ENCODE measurements around the gene DNAJB13. TPM values are rescaled to one million over a fixed set of nuclear protein-coding genes. Genes with fewer than 3 reads are reported as not detected.

The DNAJB13 gene
- total and polyA plus RNA-seq, 2 of the 13 experiments (the other 11 are each of a cell fraction or from before 2014, with no cell fraction given) = 2.3 TPM; not detected in 1

- no peak for DNase-seq (ENCODE audit: low spot score)
- Histone ChIP-seq H2AFZ (ENCODE audit: low read length) (no peak overlapping the region), H3K27ac (ENCODE audit: extremely low read length, insufficient read depth, low read length) (no peak overlapping the region), H3K9me3 (ENCODE audit: low read length) (no peaks in the 10 kb centered on the region), H4K20me1 (ENCODE audit: insufficient read depth, low read length) (no peaks in the 10 kb centered on the region), H3K4me3 (replicated peaks in 1 of 3; ENCODE audit: insufficient read depth in 1 of 3, low read depth in 2 of 3, low read length in 3 of 3) (no peak overlapping the region), H3K36me3 (replicated peaks in 1 of 2; ENCODE audit: control insufficient read depth in 1 of 2, insufficient read depth in 2 of 2, low read length in 2 of 2) (peaks cover 13 to 23% of the 10 kb centered on the region in 2 experiments), H3K4me1 (ENCODE audit: insufficient read depth, low read length) (no peaks in the 10 kb centered on the region), H3K79me2 (ENCODE audit: insufficient read depth, low read length) (no peaks in the 10 kb centered on the region), H3K4me2 (ENCODE audit: low read depth, low read length) (no peak overlapping the region), H3K9ac (ENCODE audit: insufficient read depth, low read depth, low read length) (no peak overlapping the region), H3K27me3 (ENCODE audit: control insufficient read depth in 1 of 2, insufficient read depth in 2 of 2, low read length in 2 of 2) (no peaks in the 10 kb centered on the region; a peak in 1 of 5 replicates)
- FAIRE-seq = no peak
- WGBS (ENCODE audit: low lambda C conversion rate) = 98% methylated on average over 6 of the region's 6 CpGs
- ATAC-seq = no peak
- no TSS peak for BruUV-seq (replicated peaks)
- intact Hi-C loops (cut with micrococcal nuclease; ENCODE audit: unreplicated experiment) = loop anchor here (5.0 kb wide), 3 partner anchors 455 to 530 kb away; no protein-coding TSS in a partner anchor
- no peak for TF ChIP-seq CREBL2 (CRISPR knock-in tag; IDR thresholded peaks at IDR 0.05; ENCODE audit: borderline replicate concordance)
- TF ChIP-seq ZSCAN31 (CRISPR knock-in tag; IDR thresholded peaks at IDR 0.05; ENCODE audit: low read depth) = no peak
- TF ChIP-seq ZSCAN30 (CRISPR knock-in tag; IDR thresholded peaks at IDR 0.05) = no peak
- TF ChIP-seq MTF1 (CRISPR knock-in tag; IDR thresholded peaks at IDR 0.05) = no peak
- TF ChIP-seq ZFP62 (CRISPR knock-in tag; IDR thresholded peaks at IDR 0.05) = no peak
- POLR2A ChIA-PET = interaction anchor here (1.0 kb wide), 1 partner anchor 63 kb away, joined by 3 read pairs; no protein-coding TSS in a partner anchor
- in situ Hi-C loops (cut with HindIII; ENCODE audit: extremely low pct_ligation_motif_present, low pct_unique_long_range_greater_than_20kb) = no loop called here
- CTCF ChIA-PET (ENCODE audit: low intra/inter-chr PET ratio, low total read pairs) = no interaction called here
Measured at GRCh38 chr11:73931951-73932350, 18.9 kb upstream of the DNAJB13 start.

- H3K36me3 ChIP-seq (replicated peaks in 1 of 2; ENCODE audit: control insufficient read depth in 1 of 2, insufficient read depth in 2 of 2, low read length in 2 of 2) = peaks cover 8 to 15% of the 10 kb centered on the region in 2 experiments
- H3K27me3 ChIP-seq (ENCODE audit: control insufficient read depth in 1 of 2, insufficient read depth in 2 of 2, low read length in 2 of 2) = no peaks in the 10 kb centered on the region; a peak in 1 of 5 replicates
- BruUV-seq (replicated peaks) = no TSS peak
- H3K4me3 ChIP-seq (replicated peaks in 1 of 3; ENCODE audit: insufficient read depth in 1 of 3, low read depth in 2 of 3, low read length in 3 of 3) = no peak overlapping the region
- POLR2A ChIA-PET = no interaction called here
- no peak for FAIRE-seq
- H2AFZ ChIP-seq (ENCODE audit: low read length) = no peak overlapping the region
- no peak overlapping the region for H3K9ac ChIP-seq (ENCODE audit: insufficient read depth, low read depth, low read length)
- intact Hi-C loops (cut with micrococcal nuclease; ENCODE audit: unreplicated experiment) (loop anchor here (5.0 kb wide), 3 partner anchors 455 to 530 kb away; no protein-coding TSS in a partner anchor), in situ Hi-C loops (cut with HindIII; ENCODE audit: extremely low pct_ligation_motif_present, low pct_unique_long_range_greater_than_20kb) (no loop called here)
- DNase-seq (ENCODE audit: low spot score) = no peak
- no peaks in the 10 kb centered on the region for H3K79me2 ChIP-seq (ENCODE audit: insufficient read depth, low read length)
- H3K4me2 ChIP-seq (ENCODE audit: low read depth, low read length) = no peak overlapping the region
- CTCF ChIA-PET (ENCODE audit: low intra/inter-chr PET ratio, low total read pairs) = no interaction called here
- H3K4me1 ChIP-seq (ENCODE audit: insufficient read depth, low read length) = no peaks in the 10 kb centered on the region
- no peaks in the 10 kb centered on the region for H4K20me1 ChIP-seq (ENCODE audit: insufficient read depth, low read length)
- H3K27ac ChIP-seq (ENCODE audit: extremely low read length, insufficient read depth, low read length) = no peak overlapping the region
- 96% methylated on average over 7 of the region's 7 CpGs for WGBS (ENCODE audit: low lambda C conversion rate)
- no peak for ATAC-seq
- H3K9me3 ChIP-seq (ENCODE audit: low read length) = no peaks in the 10 kb centered on the region
- TF ChIP-seq ZNF687 (CRISPR knock-in tag; IDR thresholded peaks at IDR 0.05) = no peak
- TF ChIP-seq ZNF576 (CRISPR knock-in tag; IDR thresholded peaks at IDR 0.05) = no peak
- TF ChIP-seq ZNF546 (CRISPR knock-in tag; conservative IDR thresholded peaks at IDR 0.05) = no peak
- no peak for TF ChIP-seq PLSCR1 (CRISPR knock-in tag; IDR thresholded peaks at IDR 0.05; ENCODE audit: borderline replicate concordance)
- no peak for TF ChIP-seq ZNF563 (CRISPR knock-in tag; IDR thresholded peaks at IDR 0.05)
- no peak for TF ChIP-seq ZNF660 (CRISPR knock-in tag; IDR thresholded peaks at IDR 0.05; ENCODE audit: borderline replicate concordance, low read depth)
- TF ChIP-seq ELF4 (CRISPR knock-in tag; IDR thresholded peaks at IDR 0.05; ENCODE audit: borderline replicate concordance) = no peak
- no peak for TF ChIP-seq PHF5A (CRISPR knock-in tag; IDR thresholded peaks at IDR 0.05; ENCODE audit: low read depth, unreplicated experiment)
- TF ChIP-seq ZNF343 (CRISPR knock-in tag; IDR thresholded peaks at IDR 0.05) = no peak
Measured at GRCh38 chr11:73932781-73933180, 18.0 kb upstream of the DNAJB13 start.

Measured in HepG2 (cell line).